ENCODE measurements around the gene SUPT6H. TPM values are rescaled to one million over a fixed set of nuclear protein-coding genes. Genes with fewer than 3 reads are reported as not detected.

Gene SUPT6H
- total and polyA plus RNA-seq, 9 of the 15 experiments (the other 6 are each of a cell fraction or from before 2014, with no cell fraction given): 1.7 to 77.7 (median 49.2) TPM

DNA sequence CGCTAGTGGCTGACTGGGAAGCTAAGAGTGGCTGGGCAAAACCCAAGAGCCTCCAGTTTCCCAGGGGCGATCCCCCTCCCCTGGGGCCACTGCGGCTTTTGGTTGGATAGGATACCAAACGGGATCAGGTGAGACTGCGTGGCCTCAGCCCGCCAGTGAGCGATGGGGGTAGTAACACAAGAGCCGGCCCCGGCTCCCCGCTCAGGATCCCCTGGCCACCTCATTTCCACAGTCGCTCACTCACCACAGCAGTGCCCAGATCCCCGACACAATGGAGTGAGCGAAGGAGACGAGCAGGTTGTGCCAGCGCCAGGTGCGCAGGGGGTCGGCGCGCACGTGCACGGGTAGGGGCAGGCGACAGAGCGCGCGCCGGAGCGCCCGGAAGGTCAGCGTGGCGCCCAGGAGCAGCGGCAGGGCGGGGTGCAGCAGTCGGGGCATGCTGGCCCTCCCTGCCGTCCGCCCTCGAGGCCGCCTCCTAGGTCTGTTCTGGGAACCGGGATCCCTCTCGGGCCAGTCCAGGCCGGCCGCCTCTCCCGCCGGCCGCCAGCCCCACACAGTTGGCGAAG, 63.7 kb downstream of the SUPT6H start (continued):
- no peak for TF ChIP-seq ZNF408 (CRISPR knock-in tag; IDR thresholded peaks at IDR 0.05; ENCODE audit: low read depth)
- TF ChIP-seq PHF21A (IDR thresholded peaks at IDR 0.05; ENCODE audit: borderline replicate concordance, low read depth): no peak
- TF ChIP-seq CEBPB (tag; IDR thresholded peaks at IDR 0.05): no peak
- TF ChIP-seq, protein P1, sequence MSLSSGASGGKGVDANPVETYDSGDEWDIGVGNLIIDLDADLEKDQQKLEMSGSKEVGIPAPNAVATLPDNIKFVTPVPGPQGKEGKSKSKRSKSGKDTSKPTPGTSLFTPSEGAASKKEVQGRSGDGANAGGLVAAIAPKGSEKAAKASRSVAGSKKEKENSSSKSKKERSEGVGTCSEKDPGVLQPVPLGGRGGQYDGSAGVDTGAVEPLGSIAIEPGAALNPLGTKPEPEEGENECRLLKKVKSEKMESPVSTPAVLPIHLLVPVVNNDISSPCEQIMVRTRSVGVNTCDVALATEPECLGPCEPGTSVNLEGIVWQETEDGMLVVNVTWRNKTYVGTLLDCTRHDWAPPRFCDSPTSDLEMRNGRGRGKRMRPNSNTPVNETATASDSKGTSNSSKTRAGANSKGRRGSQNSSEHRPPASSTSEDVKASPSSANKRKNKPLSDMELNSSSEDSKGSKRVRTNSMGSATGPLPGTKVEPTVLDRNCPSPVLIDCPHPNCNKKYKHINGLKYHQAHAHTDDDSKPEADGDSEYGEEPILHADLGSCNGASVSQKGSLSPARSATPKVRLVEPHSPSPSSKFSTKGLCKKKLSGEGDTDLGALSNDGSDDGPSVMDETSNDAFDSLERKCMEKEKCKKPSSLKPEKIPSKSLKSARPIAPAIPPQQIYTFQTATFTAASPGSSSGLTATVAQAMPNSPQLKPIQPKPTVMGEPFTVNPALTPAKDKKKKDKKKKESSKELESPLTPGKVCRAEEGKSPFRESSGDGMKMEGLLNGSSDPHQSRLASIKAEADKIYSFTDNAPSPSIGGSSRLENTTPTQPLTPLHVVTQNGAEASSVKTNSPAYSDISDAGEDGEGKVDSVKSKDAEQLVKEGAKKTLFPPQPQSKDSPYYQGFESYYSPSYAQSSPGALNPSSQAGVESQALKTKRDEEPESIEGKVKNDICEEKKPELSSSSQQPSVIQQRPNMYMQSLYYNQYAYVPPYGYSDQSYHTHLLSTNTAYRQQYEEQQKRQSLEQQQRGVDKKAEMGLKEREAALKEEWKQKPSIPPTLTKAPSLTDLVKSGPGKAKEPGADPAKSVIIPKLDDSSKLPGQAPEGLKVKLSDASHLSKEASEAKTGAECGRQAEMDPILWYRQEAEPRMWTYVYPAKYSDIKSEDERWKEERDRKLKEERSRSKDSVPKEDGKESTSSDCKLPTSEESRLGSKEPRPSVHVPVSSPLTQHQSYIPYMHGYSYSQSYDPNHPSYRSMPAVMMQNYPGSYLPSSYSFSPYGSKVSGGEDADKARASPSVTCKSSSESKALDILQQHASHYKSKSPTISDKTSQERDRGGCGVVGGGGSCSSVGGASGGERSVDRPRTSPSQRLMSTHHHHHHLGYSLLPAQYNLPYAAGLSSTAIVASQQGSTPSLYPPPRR (CRISPR knock-in tag; IDR thresholded peaks at IDR 0.05; ENCODE audit: borderline replicate concordance): no peak
- TF ChIP-seq LARP7 (IDR thresholded peaks at IDR 0.05): no peak
- TF ChIP-seq SUPT5H (IDR thresholded peaks at IDR 0.05): peak; percentile 72
- TF ChIP-seq NCOA2 (IDR thresholded peaks at IDR 0.05; ENCODE audit: partially characterized antibody in 2 of 2): no peak
- peak; percentile 81 for TF ChIP-seq POLR2A (conservative IDR thresholded peaks at IDR 0.05)
- no peak for TF ChIP-seq MCM7 (IDR thresholded peaks at IDR 0.05)
- no peak for TF ChIP-seq STAT5B (CRISPR knock-in tag; IDR thresholded peaks at IDR 0.05)
- TF ChIP-seq, protein P2, sequence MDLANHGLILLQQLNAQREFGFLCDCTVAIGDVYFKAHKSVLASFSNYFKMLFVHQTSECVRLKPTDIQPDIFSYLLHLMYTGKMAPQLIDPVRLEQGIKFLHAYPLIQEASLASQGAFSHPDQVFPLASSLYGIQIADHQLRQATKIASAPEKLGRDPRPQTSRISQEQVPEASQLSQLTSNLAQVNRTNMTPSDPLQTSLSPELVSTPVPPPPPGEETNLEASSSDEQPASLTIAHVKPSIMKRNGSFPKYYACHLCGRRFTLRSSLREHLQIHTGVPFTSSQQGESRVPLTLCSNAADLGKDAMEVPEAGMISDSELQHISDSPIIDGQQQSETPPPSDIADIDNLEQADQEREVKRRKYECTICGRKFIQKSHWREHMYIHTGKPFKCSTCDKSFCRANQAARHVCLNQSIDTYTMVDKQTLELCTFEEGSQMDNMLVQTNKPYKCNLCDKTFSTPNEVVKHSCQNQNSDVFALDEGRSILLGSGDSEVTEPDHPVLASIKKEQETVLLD (IDR thresholded peaks at IDR 0.05): no peak; the same call in 1 of the 2 replicates
- TF ChIP-seq BCOR (IDR thresholded peaks at IDR 0.05): no peak
- no peak for TF ChIP-seq NFE2L1 (tag; IDR thresholded peaks at IDR 0.05; ENCODE audit: borderline replicate concordance, low read depth)
- TF ChIP-seq ZFP36 (IDR thresholded peaks at IDR 0.05; ENCODE audit: low read depth, low read length, partially characterized antibody): no peak
- no peak for TF ChIP-seq ZNF217 (CRISPR knock-in tag; IDR thresholded peaks at IDR 0.05)
- TF ChIP-seq ZNF212 (CRISPR knock-in tag; IDR thresholded peaks at IDR 0.05): no peak
- TF ChIP-seq ETV5 (CRISPR knock-in tag; IDR thresholded peaks at IDR 0.05; ENCODE audit: low read depth): peak; percentile 54; the same call in 1 of the 2 replicates
- TF ChIP-seq ESRRA (IDR thresholded peaks at IDR 0.05; ENCODE audit: borderline replicate concordance, low read depth): peak; percentile 47
- TF ChIP-seq KLF1 (tag; IDR thresholded peaks at IDR 0.05): peak; percentile 68
- TF ChIP-seq IRF2 (CRISPR knock-in tag; IDR thresholded peaks at IDR 0.05): no peak
- 0 out of 2 replicates have a peak, but pooled peaks have one; percentile 50 for TF ChIP-seq ZNF232 (CRISPR knock-in tag; IDR thresholded peaks at IDR 0.05)
- TF ChIP-seq MBD2 (IDR thresholded peaks at IDR 0.05; ENCODE audit: borderline replicate concordance, low read depth): no peak; the same call in 1 of the 2 replicates
- TF ChIP-seq TBP (optimal IDR thresholded peaks at IDR 0.05; ENCODE audit: low read depth, low read length): no peak
- peak; percentile 32; the same call in 1 of the 2 replicates for TF ChIP-seq SOX6 (IDR thresholded peaks at IDR 0.05)
- no peak for TF ChIP-seq MCM5 (IDR thresholded peaks at IDR 0.05; ENCODE audit: low read depth)
- no peak for TF ChIP-seq SETDB1 (IDR thresholded peaks at IDR 0.05; ENCODE audit: low read length)
- TF ChIP-seq ASH1L (IDR thresholded peaks at IDR 0.05; ENCODE audit: borderline replicate concordance, low read depth, partially characterized antibody): no peak
- TF ChIP-seq PML (IDR thresholded peaks at IDR 0.05; ENCODE audit: low read length): peak; percentile 13; the same call in 1 of the 2 replicates

Data from K562 (cell line).